PC-9 (cell line): Measurements from ENCODE around the gene NPB. TPM values are rescaled to one million over a fixed set of nuclear protein-coding genes. Genes with fewer than 3 reads are reported as not detected.
A peak's percentile ranks its signal among the peaks of the same experiment; 100 is the strongest.

Experiments used
- BruUV-seq: library from RNA; stranded (reverse); fragments of 400-500 nt; replicated peaks from 2 replicates; lab custom pipeline; 2021; lab: Mats Ljungman, UMichigan
- CTCF ChIA-PET: fragments of 300-600 bp; sonication (Branson Sonifier 250); formaldehyde crosslinking; loops from one replicate; lab custom pipeline; 2022; ENCODE audit warnings: antibody characterized with exemption; lab: Charles Lee
- POLR2A ChIA-PET: fragments of 300-600 bp; sonication (Branson Sonifier 250); formaldehyde crosslinking; loops from one replicate; lab custom pipeline; 2022; ENCODE audit warnings: antibody characterized with exemption; ENCODE audit not compliant: unreplicated experiment; lab: Charles Lee
- DNase-seq, 2 experiments: peaks; one replicate each; pipeline versions ENCODE4 v3.0.0 to v3.0.0-alpha.2; 2015 to 2022; ENCODE audit warnings: mixed read lengths in 1 of 2
- H2AFZ ChIP-seq: fragments of 200-600 bp; sonication (generic); 2 replicates; pipeline ENCODE4 v1.8.1; 2017; ENCODE audit warnings: antibody characterized with exemption
- H3F3A ChIP-seq: fragments of 200-600 bp; sonication (generic); 2 replicates; pipeline ENCODE4 v1.8.1; 2017; ENCODE audit warnings: antibody characterized with exemption, mild to moderate bottlenecking, low read depth; ENCODE audit not compliant: insufficient read depth
- H3K27ac ChIP-seq: fragments of 200-600 bp; sonication (generic); 2 replicates; pipeline ENCODE4 v1.6.1; 2016; ENCODE audit warnings: mixed run types
- H3K27me3 ChIP-seq: fragments of 200-600 bp; sonication (generic); 2 replicates; pipeline ENCODE4 v1.6.1; 2016; ENCODE audit warnings: low read depth, mixed run types; ENCODE audit not compliant: insufficient read depth
- H3K36me3 ChIP-seq: fragments of 200-600 bp; sonication (generic); 2 replicates; pipeline ENCODE4 v1.6.1; 2016; ENCODE audit warnings: low read depth, mixed run types
- H3K4me1 ChIP-seq: fragments of 200-600 bp; sonication (generic); replicated peaks from 2 replicates; pipeline ENCODE4 v1.6.1; 2016; ENCODE audit warnings: mixed run types; ENCODE audit not compliant: insufficient read depth
- H3K4me2 ChIP-seq: fragments of 200-600 bp; sonication (generic); 2 replicates; pipeline ENCODE4 v1.6.1; 2017; ENCODE audit warnings: mixed run types
- H3K4me3 ChIP-seq: fragments of 200-600 bp; sonication (generic); 2 replicates; pipeline ENCODE4 v1.6.1; 2016; ENCODE audit warnings: mixed run types
- H3K79me2 ChIP-seq: fragments of 200-600 bp; sonication (generic); 2 replicates; pipeline ENCODE4 v1.6.1; 2017; ENCODE audit warnings: low read depth, mixed run types
- H3K9me2 ChIP-seq: fragments of 200-600 bp; sonication (generic); 2 replicates; pipeline ENCODE4 v1.8.1; 2017; ENCODE audit warnings: mild to moderate bottlenecking; ENCODE audit not compliant: insufficient read depth
- H3K9me3 ChIP-seq: fragments of 200-600 bp; sonication (generic); 2 replicates; pipeline ENCODE4 v1.8.1; 2016; ENCODE audit warnings: low read depth; ENCODE audit not compliant: insufficient read depth
- H4K20me1 ChIP-seq: fragments of 200-600 bp; sonication (generic); 2 replicates; pipeline ENCODE4 v1.8.1; 2017; ENCODE audit not compliant: insufficient read depth
- EZH2 ChIP-seq: fragments of 200-600 bp; sonication (generic); IDR thresholded peaks from 2 replicates; pipeline ENCODE4 v1.8.0; 2017; ENCODE audit warnings: antibody characterized with exemption, low read depth
- intact Hi-C: fragments of 100-400 bp; cut with micrococcal nuclease; formaldehyde crosslinking; loops from one replicate; pipeline ENCODE4 v1.10.0; 2022; ENCODE audit not compliant: unreplicated experiment
- total RNA-seq: library from RNA; stranded (reverse); gene quantifications from 2 replicates; pipeline ENCODE4 v1.2.3, GENCODE V29; 2021
- TF ChIP-seq, protein P1 (sequence below): fragments of 200-600 bp; sonication (generic); conservative IDR thresholded peaks from 2 replicates; pipeline ENCODE4 v1.6.1; 2017; ENCODE audit warnings: mixed run types, antibody characterized with exemption, mild to moderate bottlenecking, moderate library complexity

NPB gene
- total RNA-seq, 1 experiment from 2014 or later = 1.1 TPM

DNA sequence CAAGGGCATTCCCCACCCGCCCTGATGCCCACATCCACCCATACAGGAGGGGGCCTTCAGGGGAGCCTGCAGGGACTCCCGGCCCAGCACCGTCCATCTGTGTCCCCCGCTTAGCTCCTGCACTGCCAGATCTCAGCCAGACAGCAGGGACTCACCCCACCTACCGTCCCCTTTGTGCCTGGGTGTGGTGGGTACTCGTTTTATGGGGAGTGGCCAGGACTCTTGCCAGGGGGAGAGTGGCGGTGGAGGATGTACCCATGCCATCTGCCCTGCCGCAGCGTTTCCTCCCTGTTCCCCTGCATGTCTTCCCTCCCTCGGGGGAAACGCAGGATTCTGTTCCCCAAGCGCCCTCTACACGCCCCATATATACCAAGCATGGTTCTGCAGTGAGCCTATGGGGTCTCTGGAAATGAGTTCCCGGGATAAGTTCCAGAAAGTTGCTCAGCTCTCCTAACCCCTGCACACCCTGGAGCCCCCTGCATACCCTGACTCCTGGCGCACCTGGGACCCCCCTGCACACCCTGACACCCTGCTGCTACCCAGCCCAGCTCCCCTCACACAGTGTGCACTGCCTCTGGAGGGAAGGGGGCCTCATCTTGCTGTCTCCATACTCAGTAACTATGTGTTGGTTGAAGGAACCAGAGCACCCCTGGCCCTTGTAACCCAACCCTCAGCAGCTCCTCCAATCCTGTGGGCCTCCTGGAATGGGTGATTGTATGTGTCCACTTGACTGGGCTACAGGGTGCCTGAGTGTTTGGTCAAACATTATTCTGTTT lies 29.7 kb downstream of the NPB start:
- Histone ChIP-seq H3K79me2 (peaks cover 4% of the 10 kb centered on the region; the same call in 1 of the 2 replicates), H3K9me3 (no peaks in the 10 kb centered on the region), H3K4me3 (no peak overlapping the region), H3K36me3 (no peaks in the 10 kb centered on the region), H3K9me2 (no peaks in the 10 kb centered on the region), H3K4me1 (peaks cover 4% of the 10 kb centered on the region; the same call in 1 of the 2 replicates), H3K27ac (no peak overlapping the region), H3K4me2 (no peak overlapping the region), H3K27me3 (no peaks in the 10 kb centered on the region), H3F3A (no peaks in the 10 kb centered on the region; the same call in 1 of the 2 replicates), H4K20me1 (no peaks in the 10 kb centered on the region), H2AFZ (no peak overlapping the region)
- intact Hi-C loops = no loop called here
- CTCF ChIA-PET = no interaction called here
- BruUV-seq = no TSS peak
- DNase-seq = no peak
- POLR2A ChIA-PET = no interaction called here
- TF ChIP-seq, protein P1, sequence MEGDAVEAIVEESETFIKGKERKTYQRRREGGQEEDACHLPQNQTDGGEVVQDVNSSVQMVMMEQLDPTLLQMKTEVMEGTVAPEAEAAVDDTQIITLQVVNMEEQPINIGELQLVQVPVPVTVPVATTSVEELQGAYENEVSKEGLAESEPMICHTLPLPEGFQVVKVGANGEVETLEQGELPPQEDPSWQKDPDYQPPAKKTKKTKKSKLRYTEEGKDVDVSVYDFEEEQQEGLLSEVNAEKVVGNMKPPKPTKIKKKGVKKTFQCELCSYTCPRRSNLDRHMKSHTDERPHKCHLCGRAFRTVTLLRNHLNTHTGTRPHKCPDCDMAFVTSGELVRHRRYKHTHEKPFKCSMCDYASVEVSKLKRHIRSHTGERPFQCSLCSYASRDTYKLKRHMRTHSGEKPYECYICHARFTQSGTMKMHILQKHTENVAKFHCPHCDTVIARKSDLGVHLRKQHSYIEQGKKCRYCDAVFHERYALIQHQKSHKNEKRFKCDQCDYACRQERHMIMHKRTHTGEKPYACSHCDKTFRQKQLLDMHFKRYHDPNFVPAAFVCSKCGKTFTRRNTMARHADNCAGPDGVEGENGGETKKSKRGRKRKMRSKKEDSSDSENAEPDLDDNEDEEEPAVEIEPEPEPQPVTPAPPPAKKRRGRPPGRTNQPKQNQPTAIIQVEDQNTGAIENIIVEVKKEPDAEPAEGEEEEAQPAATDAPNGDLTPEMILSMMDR = no peak
- no peak for TF ChIP-seq EZH2

- no peaks in the 10 kb centered on the region for H3K36me3 ChIP-seq
- no peak overlapping the region for H3K4me3 ChIP-seq
- no peaks in the 10 kb centered on the region for H3K79me2 ChIP-seq
- H3K27ac ChIP-seq = no peak overlapping the region
- no peaks in the 10 kb centered on the region for H3K9me3 ChIP-seq
- peaks cover 4% of the 10 kb centered on the region; the same call in 1 of the 2 replicates for H3K4me1 ChIP-seq
- no peak for DNase-seq
- no peak for TF ChIP-seq EZH2
- TF ChIP-seq, protein P1 = no peak
- BruUV-seq = TSS peak; percentile 21
- no peaks in the 10 kb centered on the region for H3K9me2 ChIP-seq
- H3K27me3 ChIP-seq = no peaks in the 10 kb centered on the region
- H4K20me1 ChIP-seq = no peaks in the 10 kb centered on the region
- H3K4me2 ChIP-seq = no peak overlapping the region
- CTCF ChIA-PET = no interaction called here
- no peaks in the 10 kb centered on the region; the same call in 1 of the 2 replicates for H3F3A ChIP-seq
- POLR2A ChIA-PET = interaction anchor here (0.5 to 0.6 kb wide), 2 partner anchors 90 to 202 kb away, joined by 3 to 14 read pairs; partner anchors contain the start of gene CENPX
- intact Hi-C loops = no loop called here
- H2AFZ ChIP-seq = no peak overlapping the region
Observed at GRCh38 chr17:81932333-81932983, 30.4 kb downstream of the NPB start.

- no peaks in the 10 kb centered on the region for H3K9me2 ChIP-seq
- H3K79me2 ChIP-seq = no peaks in the 10 kb centered on the region
- BruUV-seq = no TSS peak
- H2AFZ ChIP-seq = no peak overlapping the region
- CTCF ChIA-PET = no interaction called here
- DNase-seq = no peak
- H3K4me3 ChIP-seq = no peak overlapping the region
- intact Hi-C loops = no loop called here
- H3K4me1 ChIP-seq = peaks cover 4% of the 10 kb centered on the region; the same call in 1 of the 2 replicates
- no peaks in the 10 kb centered on the region for H3K36me3 ChIP-seq
- no peaks in the 10 kb centered on the region for H3K9me3 ChIP-seq
- no peaks in the 10 kb centered on the region for H3K27me3 ChIP-seq
- POLR2A ChIA-PET = interaction anchor here (0.5 to 0.6 kb wide), 2 partner anchors 89 to 202 kb away, joined by 3 to 14 read pairs; partner anchors contain the start of gene CENPX
- no peak overlapping the region for H3K27ac ChIP-seq
- H3F3A ChIP-seq = no peaks in the 10 kb centered on the region; the same call in 1 of the 2 replicates
- no peaks in the 10 kb centered on the region for H4K20me1 ChIP-seq
- TF ChIP-seq, protein P1 = no peak
- H3K4me2 ChIP-seq = no peak overlapping the region
Observed at GRCh38 chr17:81933178-81933699, 31.2 kb downstream of the NPB start.
